Lung (tissue), 12 donors: ENCODE data around the gene SLC23A2. TPM values are rescaled to one million over a fixed set of nuclear protein-coding genes. Genes with fewer than 3 reads are reported as not detected.

Experiments
- ATAC-seq: fragments of 200-7000 bp; cut with Tn5 transposase; one replicate; pipeline ENCODE4 v1.9.1; 2020; ENCODE audit warnings: moderate number of reproducible peaks; ENCODE audit not compliant: insufficient read depth, low FRiP score
- DNase-seq, 3 donors: peaks; one replicate each; pipeline ENCODE4 v3.0.0-alpha.2; 2013 to 2017
- H3K27ac ChIP-seq, 2 donors: one replicate each; pipeline ENCODE4 v1.5.1; 2013; ENCODE audit warnings: mild to moderate bottlenecking in 2 of 2, moderate library complexity in 2 of 2, control low read depth in 1 of 2, inconsistent platforms in 1 of 2, low read depth in 1 of 2, low read length in 1 of 2
- H3K27me3 ChIP-seq, 3 donors: one replicate each; pipeline ENCODE4 v1.5.1; 2013; ENCODE audit warnings: low read length in 2 of 3; ENCODE audit not compliant: control insufficient read depth in 3 of 3, insufficient read depth in 3 of 3
- H3K36me3 ChIP-seq, 4 donors: one replicate each; pipeline ENCODE4 v1.5.1; 2013; ENCODE audit warnings: low read length in 4 of 4, mild to moderate bottlenecking in 1 of 4, moderate library complexity in 1 of 4; ENCODE audit not compliant: control insufficient read depth in 4 of 4, insufficient read depth in 4 of 4
- H3K4me1 ChIP-seq, 5 donors: one replicate each; pipeline ENCODE4 v1.5.1; 2013; ENCODE audit warnings: low read length in 5 of 5, mild to moderate bottlenecking in 2 of 5, moderate library complexity in 1 of 5; ENCODE audit not compliant: control insufficient read depth in 5 of 5, insufficient read depth in 5 of 5
- H3K4me3 ChIP-seq: one replicate; pipeline ENCODE4 v1.5.1; 2013; ENCODE audit warnings: mild to moderate bottlenecking, control low read depth, moderate library complexity
- H3K9ac ChIP-seq, 2 donors: one replicate each; pipeline ENCODE4 v1.5.1; 2013; ENCODE audit warnings: low read length in 2 of 2, control low read depth in 1 of 2; ENCODE audit not compliant: insufficient read depth in 1 of 2
- H3K9me3 ChIP-seq, 4 donors: one replicate each; pipeline ENCODE4 v1.5.1; 2013; ENCODE audit warnings: low read length in 3 of 4, mild to moderate bottlenecking in 1 of 4, moderate library complexity in 1 of 4; ENCODE audit not compliant: control insufficient read depth in 4 of 4, insufficient read depth in 3 of 4
- WGBS, 2 donors: extraction: QIAGEN DNeasy Blood & Tissue Kit; methylation state at CpG; one replicate each; pipeline ENCODE4 v1.1.7; 2013; 5-methylcytosine and 5-hydroxymethylcytosine counted together
- polyA plus RNA-seq, 2 donors: library from polyadenylated mRNA; stranded (reverse); fragments of 200-250 nt; gene quantifications; one replicate each; pipeline ENCODE4 v1.2.1, GENCODE V29; 2013
- total RNA-seq, 2 donors: library from RNA; depleted of rRNA in 1 of 2; stranded (reverse); fragments of >200 nt in 1 of 2; gene quantifications; one replicate each; pipeline ENCODE4 v1.2.1, GENCODE V29; 2014 to 2021
- TF ChIP-seq, protein P1 (sequence below): IDR thresholded peaks from 2 replicates; pipeline ENCODE4 v1.5.1; 2012; ENCODE audit warnings: mild to moderate bottlenecking; ENCODE audit errors: control extremely low read depth, extremely low read depth
- donor health status: control.
- donor health status: control.
- donor health status: Bipolar disorder and iron deficiency.
- donor health status: healthy.
- donor health status: DM: yes; HTN: yes; CAD: no.

Gene SLC23A2
- total and polyA plus RNA-seq, 4 donors = 6.0 to 23.5 (median 14.3) TPM

DNA sequence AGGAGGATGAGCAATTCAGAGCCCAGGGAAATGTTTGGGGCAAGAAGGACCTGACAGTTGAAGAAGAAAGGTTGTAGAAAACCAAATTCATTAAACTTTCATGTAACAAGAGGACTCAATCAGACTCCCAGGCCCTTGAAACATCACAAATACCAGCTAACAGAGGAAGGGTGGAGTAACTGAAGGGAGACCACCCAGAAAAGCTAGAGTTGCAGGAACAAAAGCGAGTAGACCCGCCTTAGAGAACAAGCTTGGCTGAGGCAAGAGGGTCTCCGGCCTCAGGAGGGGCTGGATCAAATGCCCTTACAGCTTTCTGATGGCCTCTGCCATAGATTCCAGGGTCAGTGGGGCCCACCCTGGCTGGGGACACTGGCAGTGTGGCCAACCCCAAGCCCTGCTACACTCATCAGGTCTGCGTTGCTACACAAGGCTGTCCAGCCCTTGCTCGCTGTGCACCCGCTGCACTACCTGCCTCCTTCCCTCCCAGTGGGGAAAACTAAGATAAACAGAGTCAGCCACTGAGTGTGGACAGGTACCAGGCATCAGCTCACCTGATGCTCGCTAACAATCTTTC lies 110.0 kb downstream of the SLC23A2 start:
- Histone ChIP-seq H3K4me3 (no peak overlapping the region), H3K4me1 (peaks cover 0 to 2% (median 0%) of the 10 kb centered on the region in 5 donors), H3K9ac (no peak overlapping the region), H3K9me3 (no peaks in the 10 kb centered on the region), H3K27me3 (no peaks in the 10 kb centered on the region), H3K27ac (no peak overlapping the region), H3K36me3 (peaks cover 0 to 16% (median 5%) of the 10 kb centered on the region in 4 donors)
- TF ChIP-seq, protein P1, sequence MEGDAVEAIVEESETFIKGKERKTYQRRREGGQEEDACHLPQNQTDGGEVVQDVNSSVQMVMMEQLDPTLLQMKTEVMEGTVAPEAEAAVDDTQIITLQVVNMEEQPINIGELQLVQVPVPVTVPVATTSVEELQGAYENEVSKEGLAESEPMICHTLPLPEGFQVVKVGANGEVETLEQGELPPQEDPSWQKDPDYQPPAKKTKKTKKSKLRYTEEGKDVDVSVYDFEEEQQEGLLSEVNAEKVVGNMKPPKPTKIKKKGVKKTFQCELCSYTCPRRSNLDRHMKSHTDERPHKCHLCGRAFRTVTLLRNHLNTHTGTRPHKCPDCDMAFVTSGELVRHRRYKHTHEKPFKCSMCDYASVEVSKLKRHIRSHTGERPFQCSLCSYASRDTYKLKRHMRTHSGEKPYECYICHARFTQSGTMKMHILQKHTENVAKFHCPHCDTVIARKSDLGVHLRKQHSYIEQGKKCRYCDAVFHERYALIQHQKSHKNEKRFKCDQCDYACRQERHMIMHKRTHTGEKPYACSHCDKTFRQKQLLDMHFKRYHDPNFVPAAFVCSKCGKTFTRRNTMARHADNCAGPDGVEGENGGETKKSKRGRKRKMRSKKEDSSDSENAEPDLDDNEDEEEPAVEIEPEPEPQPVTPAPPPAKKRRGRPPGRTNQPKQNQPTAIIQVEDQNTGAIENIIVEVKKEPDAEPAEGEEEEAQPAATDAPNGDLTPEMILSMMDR = no peak
- DNase-seq (no peak), ATAC-seq (no peak)
- WGBS, 2 donors = 97 to 98% methylated on average over 7 of the region's 7 CpGs

DNA sequence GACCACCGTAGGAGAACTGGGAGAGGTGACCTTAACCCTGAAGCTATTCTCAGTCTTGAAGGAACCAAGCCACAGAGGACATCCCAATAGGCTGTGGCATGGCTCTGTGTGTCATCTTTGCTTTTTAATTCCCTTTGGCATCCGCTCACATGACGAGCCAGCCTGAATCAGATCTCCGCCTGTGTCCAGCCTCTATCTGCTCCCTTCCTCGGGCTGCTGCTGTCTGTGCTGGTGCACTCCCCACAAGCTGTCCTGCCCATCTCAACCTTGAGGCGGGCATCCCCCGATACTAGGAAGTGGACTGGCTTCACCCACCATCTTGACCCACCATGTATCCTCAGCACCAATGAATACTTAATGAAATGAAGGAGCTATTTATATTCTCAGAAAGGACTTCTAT lies 111.9 kb downstream of the SLC23A2 start:
- TF ChIP-seq, protein P1 = no peak
- no peak for DNase-seq

DNA sequence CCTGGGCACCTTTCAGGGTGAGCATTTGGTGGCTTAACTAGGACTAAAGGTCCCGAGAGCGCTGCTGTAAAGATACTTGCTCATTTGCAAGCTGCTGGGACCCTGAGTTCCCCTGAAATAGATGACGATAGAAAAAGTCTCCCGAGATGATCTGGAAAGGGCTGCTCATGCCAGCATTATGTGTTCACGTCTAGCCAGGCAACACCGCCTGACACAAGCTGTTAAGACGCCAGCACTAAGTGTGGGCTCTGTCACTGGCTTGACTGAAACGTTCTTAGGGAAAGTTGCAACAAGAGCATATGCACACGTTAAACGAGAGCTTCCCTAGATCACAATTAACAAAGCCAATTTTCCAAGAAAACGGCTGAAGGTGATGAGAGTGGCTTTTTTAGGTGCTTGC lies 113.7 kb downstream of the SLC23A2 start:
- Histone ChIP-seq H3K27ac (no peak overlapping the region), H3K36me3 (peaks cover 0 to 15% (median 9%) of the 10 kb centered on the region in 4 donors), H3K4me1 (no peaks in the 10 kb centered on the region), H3K9me3 (no peaks in the 10 kb centered on the region), H3K27me3 (no peaks in the 10 kb centered on the region), H3K4me3 (no peak overlapping the region), H3K9ac (no peak overlapping the region)
- ATAC-seq (no peak), DNase-seq (no peak)
- TF ChIP-seq, protein P1 = no peak
- WGBS, 2 donors = 85 to 94% methylated on average over 11 of the region's 11 CpGs

More for the DNA sequence above, 111.9 kb downstream of the SLC23A2 start:
- no peaks in the 10 kb centered on the region for H3K9me3 ChIP-seq
- no peaks in the 10 kb centered on the region for H3K4me1 ChIP-seq
- no peak overlapping the region for H3K4me3 ChIP-seq
- WGBS, 2 donors = 95 to 99% methylated on average over 7 of the region's 7 CpGs
- peaks cover 0 to 13% (median 5%) of the 10 kb centered on the region in 4 donors for H3K36me3 ChIP-seq
- no peak overlapping the region for H3K9ac ChIP-seq
- no peaks in the 10 kb centered on the region for H3K27me3 ChIP-seq
- ATAC-seq = no peak
- H3K27ac ChIP-seq = no peak overlapping the region
